ENCODE results near the gene PRG2. TPM values are rescaled to one million over a fixed set of nuclear protein-coding genes. Genes with fewer than 3 reads are reported as not detected.

The PRG2 gene
- polyA plus RNA-seq, 6 donors from 2014 or later, result not detected

DNA sequence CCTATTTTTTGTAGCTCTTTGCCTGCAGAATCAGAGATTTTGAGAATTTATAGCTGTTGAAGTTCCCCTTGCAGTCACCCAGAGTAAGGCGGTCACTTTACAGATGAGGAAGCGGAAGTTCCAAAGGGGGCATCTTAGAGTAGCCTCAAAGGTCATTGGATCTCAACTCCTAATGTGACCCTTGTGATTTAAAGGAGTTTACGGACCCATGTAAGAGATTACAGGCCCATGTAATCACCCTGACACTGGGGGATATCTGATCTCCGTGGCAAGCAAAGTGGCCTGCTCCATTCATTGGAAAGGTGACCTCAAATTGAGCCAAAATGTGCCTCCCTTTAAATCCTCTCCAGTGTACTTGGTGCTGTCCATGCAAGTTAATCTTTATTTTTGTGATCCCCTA, 36.6 kb downstream of the PRG2 start:
- peaks cover 5 to 6% (median 6%) of the 10 kb centered on the region in 3 donors for H3K4me1 Mint-ChIP-seq
- DNase-seq, result no peak
- peaks cover 0 to 6% (median 5%) of the 10 kb centered on the region in 7 donors for H3K9me3 Mint-ChIP-seq
- H3K27ac Mint-ChIP-seq, result no peak overlapping the region
- H3K27me3 Mint-ChIP-seq, result peaks cover 11 to 26% (median 20%) of the 10 kb centered on the region in 3 donors
- no peak for ATAC-seq (ENCODE audit: low read depth in 2 of 2)
- H3K36me3 Mint-ChIP-seq, result no peaks in the 10 kb centered on the region
- H3K4me3 Mint-ChIP-seq, result no peak overlapping the region

DNA sequence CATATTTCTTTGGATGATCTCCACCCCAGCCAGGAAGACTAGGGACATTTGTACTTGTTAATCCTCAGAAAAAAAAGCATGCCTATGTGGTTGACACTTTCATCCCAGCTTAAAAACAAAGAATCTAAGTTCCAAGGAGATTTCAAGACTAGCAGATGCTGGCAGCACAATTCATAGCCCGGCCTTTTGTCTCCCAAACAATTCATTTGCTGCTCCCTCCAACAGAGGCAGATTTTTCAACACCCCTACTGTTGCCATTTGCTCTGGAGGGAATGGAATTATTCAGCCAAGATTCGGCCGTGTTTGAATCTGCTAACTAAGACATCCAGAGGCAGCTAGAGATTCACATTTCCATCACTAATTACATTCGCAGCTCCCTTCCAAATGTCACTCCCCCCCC, 37.0 kb downstream of the PRG2 start:
- DNase-seq, result no peak
- Mint-ChIP-seq H3K27me3 (peaks cover 15 to 26% (median 20%) of the 10 kb centered on the region in 3 donors), H3K36me3 (no peaks in the 10 kb centered on the region), H3K9me3 (peaks cover 0 to 6% (median 5%) of the 10 kb centered on the region in 7 donors), H3K4me3 (no peak overlapping the region), H3K27ac (peak overlapping the region in 1 of 6 donors; percentile 34), H3K4me1 (peaks cover 5 to 6% (median 6%) of the 10 kb centered on the region in 3 donors)
- no peak for ATAC-seq (ENCODE audit: low read depth in 2 of 2)

DNA sequence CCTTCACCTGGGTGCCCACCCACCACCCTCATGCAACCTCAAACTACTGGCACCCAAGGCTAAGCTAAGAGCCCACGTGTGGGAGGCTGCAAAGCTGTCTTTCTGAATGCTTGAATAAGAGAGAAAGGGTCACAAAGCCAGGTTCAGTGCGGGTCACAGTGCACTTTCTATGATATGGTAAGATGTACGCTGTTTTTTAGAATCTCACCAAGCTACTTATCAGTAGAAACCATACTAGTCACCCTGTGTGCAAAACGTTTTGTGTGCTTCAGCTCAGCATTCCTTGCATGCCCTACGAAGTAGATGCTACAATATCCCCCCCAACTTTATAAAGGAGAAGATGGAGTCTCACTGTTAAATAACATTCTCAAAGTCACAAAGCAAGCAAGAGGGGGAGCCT, 37.4 kb downstream of the PRG2 start:
- no peak overlapping the region for H3K27ac Mint-ChIP-seq
- H3K27me3 Mint-ChIP-seq, result peaks cover 17 to 26% (median 21%) of the 10 kb centered on the region in 3 donors
- peaks cover 5 to 6% (median 6%) of the 10 kb centered on the region in 3 donors for H3K4me1 Mint-ChIP-seq

DNA sequence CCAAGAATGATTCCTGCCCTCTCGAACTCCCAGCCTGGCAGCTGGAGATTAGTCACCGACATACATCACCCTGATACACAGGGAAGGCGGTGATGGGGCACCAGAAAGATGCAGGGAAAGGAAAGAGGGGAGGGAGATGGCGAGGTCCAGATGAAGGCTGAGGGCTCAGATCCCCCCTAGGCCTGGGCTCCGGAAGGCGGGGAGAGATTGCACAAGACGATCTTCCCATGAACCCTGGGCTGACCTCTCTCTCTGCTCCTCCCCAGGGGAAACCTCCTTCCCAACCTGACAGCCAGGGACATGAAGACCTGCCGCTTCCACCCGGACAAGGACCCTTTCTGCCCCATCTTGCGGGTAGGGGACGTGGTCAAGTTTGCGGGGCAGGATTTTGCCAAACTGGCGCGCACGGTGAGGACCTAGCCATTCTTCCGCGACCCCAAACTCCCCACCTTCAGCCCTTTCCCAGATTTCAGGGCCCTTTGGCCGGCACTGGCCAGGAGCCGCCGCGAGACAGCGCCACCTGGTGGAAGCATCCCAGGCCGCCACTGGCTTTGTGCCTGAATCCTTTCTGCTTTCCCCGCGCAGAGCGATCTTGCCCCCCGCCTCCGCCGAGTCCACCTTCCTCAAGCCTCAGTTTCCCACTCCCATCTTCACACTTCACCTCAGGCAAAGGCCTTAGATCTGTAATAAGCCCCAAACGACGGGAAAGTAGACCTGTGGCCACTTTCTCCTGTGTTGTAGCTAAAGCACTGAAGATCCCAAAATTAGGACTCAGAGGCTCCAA, 40.8 kb downstream of the PRG2 start:
- ATAC-seq (ENCODE audit: low read depth in 2 of 2), result peak; percentile 37 to 63

More for the DNA sequence above, 37.4 kb downstream of the PRG2 start:
- Mint-ChIP-seq H3K9me3 (peaks cover 0 to 6% (median 5%) of the 10 kb centered on the region in 7 donors), H3K36me3 (no peaks in the 10 kb centered on the region), H3K4me3 (no peak overlapping the region)
- ATAC-seq (ENCODE audit: low read depth in 2 of 2) (no peak), DNase-seq (no peak)

DNA sequence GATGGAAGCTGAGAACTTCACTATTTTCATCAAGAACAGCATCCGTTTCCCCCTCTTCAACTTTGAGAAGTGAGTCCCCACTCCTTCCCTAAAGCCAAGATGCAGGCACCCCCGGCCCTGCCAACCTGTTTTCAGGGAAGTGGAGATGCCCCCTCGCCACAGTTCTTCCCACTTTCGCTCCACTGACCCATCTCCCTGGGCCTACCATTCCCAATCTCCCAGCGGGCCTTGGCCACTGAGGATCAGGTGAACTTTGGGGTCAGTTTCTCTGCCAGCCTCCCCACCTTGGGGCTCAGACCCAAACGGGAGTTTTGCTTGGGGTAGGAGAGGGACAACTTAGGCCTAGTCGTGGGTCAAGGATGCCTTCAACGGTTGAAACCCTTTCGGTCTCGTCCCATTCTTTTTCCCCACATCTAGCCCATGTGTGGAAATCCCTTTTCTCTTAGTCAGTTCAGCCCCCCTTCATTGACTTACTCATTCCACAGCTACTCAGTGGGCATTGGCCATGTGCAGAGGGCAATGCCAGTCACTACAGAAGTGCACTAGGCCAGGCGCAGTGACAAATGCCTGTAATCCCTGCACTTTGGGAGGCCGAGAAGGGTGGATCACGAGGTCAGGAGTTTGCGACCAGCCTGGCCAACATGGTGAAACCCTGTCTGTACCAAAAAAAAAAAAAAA, 41.7 kb downstream of the PRG2 start:
- Mint-ChIP-seq H3K4me3 (no peak overlapping the region), H3K27me3 (peaks cover 6 to 22% (median 10%) of the 10 kb centered on the region in 3 donors), H3K27ac (no peak overlapping the region), H3K36me3 (no peaks in the 10 kb centered on the region), H3K9me3 (peaks cover 0 to 6% (median 5%) of the 10 kb centered on the region in 7 donors), H3K4me1 (peaks cover 6 to 10% (median 7%) of the 10 kb centered on the region in 3 donors)
- no peak for ATAC-seq (ENCODE audit: low read depth in 2 of 2)
- no peak for DNase-seq

More for the DNA sequence above, 40.8 kb downstream of the PRG2 start:
- Mint-ChIP-seq H3K9me3 (peaks cover 0 to 6% (median 5%) of the 10 kb centered on the region in 7 donors), H3K27ac (peak overlapping the region in 1 of 6 donors; percentile 39), H3K4me1 (peaks cover 6 to 11% (median 10%) of the 10 kb centered on the region in 3 donors), H3K27me3 (peaks cover 12 to 31% (median 16%) of the 10 kb centered on the region in 3 donors), H3K4me3 (no peak overlapping the region), H3K36me3 (no peaks in the 10 kb centered on the region)
- DNase-seq, result peak; percentile 36

DNA sequence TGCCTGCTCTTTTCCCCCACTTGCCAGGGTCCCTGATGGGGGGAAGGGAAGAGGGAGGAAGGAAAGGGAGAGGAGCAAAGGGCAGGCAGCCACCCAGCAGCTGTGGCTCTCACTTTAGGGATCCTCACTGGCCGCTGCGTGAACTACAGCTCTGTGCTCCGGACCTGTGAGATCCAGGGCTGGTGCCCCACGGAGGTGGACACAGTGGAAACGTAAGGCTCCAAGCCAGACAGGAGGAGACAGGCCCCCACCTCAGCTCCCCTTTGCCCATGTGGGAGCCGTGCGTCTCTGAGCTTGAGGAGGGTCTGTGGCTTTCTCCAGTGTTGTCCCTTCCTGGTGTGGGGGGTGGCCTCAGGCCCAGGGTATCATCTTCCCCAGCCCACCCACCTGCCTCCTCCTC, 42.4 kb downstream of the PRG2 start:
- ATAC-seq (ENCODE audit: low read depth in 2 of 2) (no peak), DNase-seq (no peak)
- no peak overlapping the region for H3K4me3 Mint-ChIP-seq
- H3K27me3 Mint-ChIP-seq, result peaks cover 6 to 21% (median 10%) of the 10 kb centered on the region in 3 donors
- H3K4me1 Mint-ChIP-seq, result peaks cover 6 to 10% (median 7%) of the 10 kb centered on the region in 3 donors
- H3K36me3 Mint-ChIP-seq, result no peaks in the 10 kb centered on the region
- peaks cover 0 to 6% (median 5%) of the 10 kb centered on the region in 7 donors for H3K9me3 Mint-ChIP-seq
- H3K27ac Mint-ChIP-seq, result no peak overlapping the region

DNA sequence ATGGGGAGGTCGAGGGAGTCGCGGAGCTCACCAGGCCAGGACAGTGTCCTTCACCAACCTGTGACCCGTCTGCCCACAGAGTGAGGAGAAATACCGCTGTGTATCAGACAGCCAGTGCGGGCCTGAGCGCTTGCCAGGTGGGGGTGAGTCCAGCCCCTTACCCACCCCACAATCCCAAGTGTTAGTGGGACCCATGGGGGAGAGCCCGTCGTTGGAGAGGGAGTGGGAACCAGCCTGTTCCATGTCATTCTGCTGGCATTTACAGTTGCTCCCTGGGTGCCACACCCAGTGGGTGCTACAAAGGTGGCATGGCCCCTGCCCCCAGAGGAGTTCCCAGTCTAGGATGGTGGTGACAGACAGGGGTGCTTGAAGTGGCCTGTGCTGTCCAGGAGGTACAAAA, 43.1 kb downstream of the PRG2 start:
- H3K9me3 Mint-ChIP-seq, result peaks cover 0 to 6% (median 5%) of the 10 kb centered on the region in 7 donors
- H3K27me3 Mint-ChIP-seq, result peaks cover 6 to 21% (median 10%) of the 10 kb centered on the region in 3 donors
- no peak for ATAC-seq (ENCODE audit: low read depth in 2 of 2)
- no peak overlapping the region for H3K27ac Mint-ChIP-seq
- H3K4me3 Mint-ChIP-seq, result no peak overlapping the region
- H3K4me1 Mint-ChIP-seq, result peaks cover 6 to 10% (median 7%) of the 10 kb centered on the region in 3 donors
- H3K36me3 Mint-ChIP-seq, result no peaks in the 10 kb centered on the region
- no peak for DNase-seq

DNA sequence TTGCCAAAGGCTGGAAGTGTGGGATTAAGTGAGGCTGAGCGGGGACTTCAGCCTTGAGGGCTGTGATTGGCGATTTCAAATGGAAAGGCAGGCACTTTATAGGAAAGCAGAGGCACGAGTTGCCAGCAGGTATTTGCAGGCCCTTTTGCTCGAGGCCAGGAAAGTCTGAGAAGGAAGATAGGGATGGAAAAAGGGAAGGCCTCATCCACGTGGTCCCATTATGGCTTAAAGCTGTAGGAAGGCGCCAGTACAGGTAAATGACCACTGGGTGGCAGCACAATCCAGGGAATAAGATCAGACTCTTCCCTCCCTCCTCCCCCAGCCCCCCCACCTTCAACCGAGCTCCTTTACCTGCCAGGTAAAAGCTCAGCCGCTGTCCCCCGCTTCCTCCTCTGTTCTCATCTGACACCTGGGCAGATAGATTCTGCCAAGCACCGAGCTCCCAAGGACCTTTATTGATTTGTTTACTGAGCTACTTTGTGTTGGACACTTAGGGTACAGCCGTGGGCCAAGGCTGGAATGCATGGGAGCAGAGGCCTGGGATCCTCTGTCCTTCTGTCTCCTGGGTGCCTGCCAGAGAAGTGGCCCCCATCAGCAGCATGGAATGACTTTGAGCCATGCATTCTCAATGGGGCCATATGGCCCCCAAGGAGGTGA, 44.8 kb downstream of the PRG2 start:
- DNase-seq (peak; percentile 47), ATAC-seq (ENCODE audit: low read depth in 2 of 2) (peak; percentile 75)
- H3K4me1 Mint-ChIP-seq, result peaks cover 6 to 10% (median 7%) of the 10 kb centered on the region in 3 donors
- no peak overlapping the region for H3K4me3 Mint-ChIP-seq
- no peaks in the 10 kb centered on the region for H3K36me3 Mint-ChIP-seq
- peak overlapping the region in 1 of 6 donors; percentile 64 for H3K27ac Mint-ChIP-seq
- H3K27me3 Mint-ChIP-seq, result peaks cover 1 to 18% (median 6%) of the 10 kb centered on the region in 3 donors
- H3K9me3 Mint-ChIP-seq, result peaks cover 0 to 1% (median 0%) of the 10 kb centered on the region in 7 donors

DNA sequence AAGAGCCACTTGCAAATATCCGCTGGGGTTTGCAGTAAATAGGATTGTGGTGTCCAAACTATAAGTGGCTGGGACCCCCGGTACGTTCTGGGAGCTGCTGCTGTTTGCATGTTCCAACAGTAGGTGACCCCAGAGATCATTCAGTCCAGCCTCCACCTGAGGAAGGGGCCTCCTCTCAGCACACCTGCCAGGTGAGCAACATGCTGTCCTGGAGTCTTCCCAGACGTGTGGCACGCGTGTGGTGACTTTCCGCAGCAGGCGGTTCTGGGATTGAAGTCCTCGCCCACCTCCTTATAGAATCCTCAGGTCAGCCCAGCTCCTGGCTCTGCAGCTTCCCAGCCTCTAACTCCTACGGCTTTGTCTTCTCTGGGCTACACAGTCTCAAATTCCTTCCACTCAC, 45.6 kb downstream of the PRG2 start:
- ATAC-seq (ENCODE audit: low read depth in 2 of 2) (no peak), DNase-seq (no peak)
- Mint-ChIP-seq H3K9me3 (peaks cover 0 to under 1% (median 0%) of the 10 kb centered on the region in 7 donors), H3K4me1 (peaks cover 1 to 8% (median 7%) of the 10 kb centered on the region in 3 donors), H3K27ac (peak overlapping the region in 1 of 6 donors; percentile 52), H3K27me3 (peaks cover 4 to 24% (median 11%) of the 10 kb centered on the region in 3 donors), H3K36me3 (no peaks in the 10 kb centered on the region), H3K4me3 (no peak overlapping the region)

DNA sequence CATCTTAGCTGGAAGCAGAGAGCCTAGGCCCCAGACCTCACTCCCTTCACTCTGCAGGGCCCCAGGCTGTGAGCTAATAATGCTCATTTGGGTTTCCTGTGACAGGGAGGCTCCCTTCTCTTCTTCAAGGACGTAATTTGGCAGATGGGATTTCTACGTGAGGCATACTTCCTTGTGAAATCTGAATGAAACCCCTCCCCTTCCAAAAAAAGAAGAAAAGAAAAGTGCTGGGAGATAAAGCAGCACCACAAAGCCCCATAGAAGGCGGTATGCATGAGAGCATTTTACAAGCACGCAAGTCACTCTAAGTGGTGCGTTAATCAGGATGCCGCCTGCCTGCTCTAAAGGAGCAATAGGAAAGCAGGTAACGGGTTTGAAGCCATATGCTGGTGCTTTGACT, 46.6 kb downstream of the PRG2 start:
- Mint-ChIP-seq H3K4me3 (no peak overlapping the region), H3K27me3 (peaks cover 4 to 24% (median 11%) of the 10 kb centered on the region in 3 donors), H3K27ac (no peak overlapping the region), H3K36me3 (no peaks in the 10 kb centered on the region), H3K9me3 (no peaks in the 10 kb centered on the region), H3K4me1 (peaks cover 0 to 7% (median 7%) of the 10 kb centered on the region in 3 donors)
- no peak for DNase-seq
- no peak for ATAC-seq (ENCODE audit: low read depth in 2 of 2)

DNA sequence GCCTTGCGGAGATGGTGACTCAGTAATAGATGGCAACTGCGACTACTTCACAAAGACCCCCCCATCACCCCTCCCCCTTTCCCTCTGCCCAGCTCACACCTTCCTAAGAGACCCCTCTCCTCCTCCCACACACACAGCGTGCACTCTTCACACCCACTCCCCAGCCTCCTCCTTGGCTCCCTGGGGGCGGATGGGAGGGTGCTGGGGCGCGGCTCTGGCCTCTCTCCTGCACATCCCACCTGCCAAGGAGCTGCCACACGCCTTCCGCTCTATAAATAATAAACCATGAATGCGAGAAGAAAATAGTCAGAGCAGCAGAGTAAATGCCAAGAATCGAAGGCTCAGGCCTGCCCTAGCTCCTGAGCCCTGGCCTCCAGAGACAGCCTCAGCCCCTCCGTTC, 47.7 kb downstream of the PRG2 start:
- ATAC-seq (ENCODE audit: low read depth in 2 of 2), result no peak
- H3K4me3 Mint-ChIP-seq, result no peak overlapping the region
- H3K27me3 Mint-ChIP-seq, result peaks cover 4 to 20% (median 6%) of the 10 kb centered on the region in 3 donors

DNA sequence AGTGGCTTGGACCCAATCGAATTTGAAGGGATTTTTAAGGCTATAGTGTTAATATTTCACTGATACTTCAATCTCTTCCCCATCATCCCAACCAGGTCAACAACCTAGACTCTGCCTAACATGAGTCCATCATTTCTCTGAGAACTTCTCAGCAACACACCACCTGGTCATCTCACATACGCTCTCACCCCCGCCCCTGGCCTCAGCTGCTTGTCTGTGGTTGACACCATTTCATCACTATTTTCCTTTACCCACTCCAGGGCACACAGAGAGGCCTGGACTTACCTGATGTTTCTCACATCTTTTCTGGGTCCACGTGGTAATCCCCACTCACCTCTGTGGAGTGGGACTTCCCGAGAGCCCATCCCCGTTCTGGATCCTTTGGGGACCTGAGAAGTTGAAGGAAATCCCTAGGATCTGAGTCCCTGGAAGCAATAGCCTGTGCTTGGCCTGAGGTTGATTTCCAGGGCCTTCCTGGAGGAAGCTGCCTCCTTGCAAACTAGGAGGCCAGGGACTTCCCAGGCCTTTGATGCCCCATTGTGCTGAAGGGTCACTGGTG, 49.1 kb downstream of the PRG2 start:
- Mint-ChIP-seq H3K27ac (peak overlapping the region in 1 of 6 donors; percentile 88), H3K4me3 (no peak overlapping the region), H3K36me3 (no peaks in the 10 kb centered on the region), H3K4me1 (peaks cover 1 to 12% (median 7%) of the 10 kb centered on the region in 3 donors), H3K9me3 (no peaks in the 10 kb centered on the region), H3K27me3 (peaks cover 4 to 9% (median 6%) of the 10 kb centered on the region in 3 donors)
- ATAC-seq (ENCODE audit: low read depth in 2 of 2) (no peak), DNase-seq (no peak)

More for the DNA sequence above, 47.7 kb downstream of the PRG2 start:
- no peaks in the 10 kb centered on the region for H3K36me3 Mint-ChIP-seq
- H3K9me3 Mint-ChIP-seq, result no peaks in the 10 kb centered on the region
- H3K27ac Mint-ChIP-seq, result no peak overlapping the region
- H3K4me1 Mint-ChIP-seq, result peaks cover 0 to 7% (median 7%) of the 10 kb centered on the region in 3 donors
- DNase-seq, result no peak
